ENCODE data around the gene TLE1.

Gene TLE1

GRCh38 chr9:81535542-81536241, 153.7 kb downstream of the TLE1 start:
- Histone ChIP-seq H3K4me1 (ENCODE audit: insufficient read depth, low read length, severe bottlenecking) (peaks cover 7% of the 10 kb centered on the region), H4K20me1 (ENCODE audit: insufficient read depth, low read length) (no peaks in the 10 kb centered on the region), H3K27ac (ENCODE audit: low read depth, low read length, poor library complexity, severe bottlenecking) (no peak overlapping the region), H3K9me2 (ENCODE audit: low read depth, low read length) (no peaks in the 10 kb centered on the region), H3K4me3 (ENCODE audit: low read depth, low read length, poor library complexity, severe bottlenecking) (no peak overlapping the region), H3K9ac (ENCODE audit: low read length) (no peak overlapping the region), H3F3A (ENCODE audit: insufficient read depth, low read length) (no peaks in the 10 kb centered on the region), H3K9me3 (ENCODE audit: low read length) (no peaks in the 10 kb centered on the region), H3K79me2 (ENCODE audit: insufficient read depth, low read length) (no peaks in the 10 kb centered on the region), H3K27me3 (ENCODE audit: insufficient read depth, low read length) (no peaks in the 10 kb centered on the region), H3K4me2 (ENCODE audit: low read length) (no peak overlapping the region), H2AFZ (ENCODE audit: low read length) (no peak overlapping the region), H3K36me3 (ENCODE audit: insufficient read depth, low read length) (no peaks in the 10 kb centered on the region)
- TF ChIP-seq CTCF (IDR thresholded peaks at IDR 0.05; ENCODE audit: low read length) (no peak), EZH2 (IDR thresholded peaks at IDR 0.05; ENCODE audit: borderline replicate concordance, low read length) (no peak)

DNA sequence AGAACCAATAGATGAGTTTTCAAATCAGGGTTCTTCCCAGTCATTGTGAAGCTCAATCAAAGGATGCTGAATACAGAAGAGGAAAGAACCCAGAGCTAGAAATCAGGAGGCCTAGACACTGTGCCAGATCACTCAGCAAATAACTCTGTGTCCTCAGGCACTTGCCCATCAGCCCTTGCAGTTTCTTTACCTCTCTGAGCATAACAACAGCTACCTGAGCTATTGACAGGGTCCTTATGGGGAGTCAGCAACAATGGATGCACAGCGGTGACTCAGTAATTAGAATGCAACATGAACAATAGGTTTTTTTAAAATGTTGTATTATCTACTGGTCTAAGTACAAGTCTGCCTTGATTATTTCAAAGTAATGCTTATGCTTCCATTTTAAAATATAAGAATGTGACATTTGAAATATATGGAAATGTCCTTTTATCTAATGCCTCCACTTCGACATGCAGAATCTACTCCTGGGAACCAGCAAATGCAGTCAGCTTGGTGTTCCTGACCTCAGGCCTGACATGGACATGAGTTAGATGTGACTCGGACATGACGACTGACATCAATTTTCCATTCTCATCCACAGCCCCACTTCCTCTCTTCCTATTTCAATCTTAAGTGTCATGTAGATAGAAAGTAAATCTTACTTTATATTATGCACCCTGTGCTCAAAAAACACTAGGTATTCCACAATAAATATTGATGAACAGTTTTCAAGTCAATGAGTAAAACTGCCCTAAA, 155.0 kb downstream of the TLE1 start:
- no peaks in the 10 kb centered on the region for H3K79me2 ChIP-seq (ENCODE audit: insufficient read depth, low read length)
- no peak overlapping the region for H3K4me2 ChIP-seq (ENCODE audit: low read length)
- no peaks in the 10 kb centered on the region for H3K27me3 ChIP-seq (ENCODE audit: insufficient read depth, low read length)
- H3K27ac ChIP-seq (ENCODE audit: low read depth, low read length, poor library complexity, severe bottlenecking), result no peak overlapping the region
- no peak overlapping the region for H3K9ac ChIP-seq (ENCODE audit: low read length)
- peaks cover 21% of the 10 kb centered on the region for H3K4me1 ChIP-seq (ENCODE audit: insufficient read depth, low read length, severe bottlenecking)
- H3K9me2 ChIP-seq (ENCODE audit: low read depth, low read length), result no peaks in the 10 kb centered on the region
- H3K36me3 ChIP-seq (ENCODE audit: insufficient read depth, low read length), result no peaks in the 10 kb centered on the region
- H3K4me3 ChIP-seq (ENCODE audit: low read depth, low read length, poor library complexity, severe bottlenecking), result no peak overlapping the region
- no peaks in the 10 kb centered on the region for H4K20me1 ChIP-seq (ENCODE audit: insufficient read depth, low read length)
- H2AFZ ChIP-seq (ENCODE audit: low read length), result no peak overlapping the region
- no peaks in the 10 kb centered on the region for H3F3A ChIP-seq (ENCODE audit: insufficient read depth, low read length)
- no peaks in the 10 kb centered on the region for H3K9me3 ChIP-seq (ENCODE audit: low read length)
- TF ChIP-seq CTCF (IDR thresholded peaks at IDR 0.05; ENCODE audit: low read length), result no peak
- TF ChIP-seq EZH2 (IDR thresholded peaks at IDR 0.05; ENCODE audit: borderline replicate concordance, low read length), result no peak
